CD4-positive, alpha-beta T cell treated with Interleukin-10 for 1 hour (primary cell): ENCODE results near the gene RASAL2.
"Not testable (repeated sequence)": the region's sequence is repeated elsewhere in the genome, so short reads cannot be mapped to it uniquely, and the experiment has no call there.

Experiments used
- DNase-seq: peaks from one replicate; pipeline ENCODE4 v3.0.0-alpha.2; 2020

The RASAL2 gene

GRCh38 chr1:178120520-178121052 lies 26.7 kb downstream of the RASAL2 start:
- not testable (repeated sequence) for DNase-seq

DNA sequence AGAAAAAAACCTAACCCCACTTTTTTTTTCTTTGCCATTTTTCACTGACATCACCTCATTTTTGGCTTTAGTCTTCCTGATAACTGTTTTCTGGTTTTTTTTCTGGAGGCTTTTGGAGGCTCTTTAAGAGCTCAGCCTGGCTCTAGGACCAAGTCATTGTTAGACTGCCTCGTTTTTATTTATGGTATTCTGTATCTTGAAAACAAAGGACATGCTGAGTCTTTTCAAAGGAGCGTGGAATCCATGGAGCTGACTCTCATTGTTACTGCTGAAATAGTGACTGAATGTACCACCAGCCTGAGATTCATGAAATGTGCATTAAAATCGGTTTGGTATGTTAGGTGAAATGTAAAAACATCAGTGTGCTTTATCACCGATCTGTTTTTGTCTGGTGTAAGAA lies 28.0 kb downstream of the RASAL2 start:
- DNase-seq = no peak

DNA sequence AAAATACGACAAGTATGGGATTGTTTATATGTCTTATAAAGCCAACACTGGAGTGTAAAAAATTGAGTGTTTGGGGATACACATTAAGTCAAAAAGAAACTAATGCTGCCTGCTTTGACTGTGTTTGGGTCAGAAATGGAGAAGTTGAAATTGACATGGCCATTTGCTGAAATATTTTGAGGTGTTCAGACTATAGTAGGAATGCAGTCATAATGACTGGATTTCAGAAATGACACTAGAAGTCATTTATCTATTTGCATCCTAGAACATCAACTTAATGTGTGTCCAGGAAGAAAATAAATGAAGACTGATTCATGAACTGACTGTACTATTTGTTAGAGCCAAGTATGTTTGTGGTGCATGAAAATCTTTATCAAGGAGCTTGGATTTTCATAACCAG lies 28.4 kb downstream of the RASAL2 start:
- no peak for DNase-seq

GRCh38 chr1:178124115-178124514 lies 30.2 kb downstream of the RASAL2 start:
- DNase-seq = no peak

- no peak for DNase-seq
Measured at GRCh38 chr1:178126261-178126660, 32.4 kb downstream of the RASAL2 start.

DNA sequence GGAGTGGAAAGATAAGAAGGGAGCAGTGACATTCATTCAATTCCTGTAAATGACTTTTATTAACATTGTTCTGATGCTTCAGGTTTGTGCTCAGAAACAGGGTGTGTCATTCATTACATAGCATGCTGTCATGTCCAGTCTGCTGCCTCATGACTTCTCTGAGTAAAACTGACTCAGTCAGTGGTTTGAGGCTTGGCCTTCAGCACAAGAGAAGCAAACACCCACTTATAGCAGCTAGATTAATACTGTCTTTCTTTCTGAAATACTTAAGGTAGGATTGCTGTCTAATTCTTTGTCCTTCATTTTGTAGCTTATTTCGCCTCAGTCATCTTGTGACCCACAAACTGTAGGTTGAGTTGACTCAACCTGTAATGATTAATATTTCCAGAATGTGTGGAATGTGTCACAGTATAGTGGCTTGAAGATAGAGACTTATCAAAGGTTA lies 32.9 kb downstream of the RASAL2 start:
- no peak for DNase-seq

DNA sequence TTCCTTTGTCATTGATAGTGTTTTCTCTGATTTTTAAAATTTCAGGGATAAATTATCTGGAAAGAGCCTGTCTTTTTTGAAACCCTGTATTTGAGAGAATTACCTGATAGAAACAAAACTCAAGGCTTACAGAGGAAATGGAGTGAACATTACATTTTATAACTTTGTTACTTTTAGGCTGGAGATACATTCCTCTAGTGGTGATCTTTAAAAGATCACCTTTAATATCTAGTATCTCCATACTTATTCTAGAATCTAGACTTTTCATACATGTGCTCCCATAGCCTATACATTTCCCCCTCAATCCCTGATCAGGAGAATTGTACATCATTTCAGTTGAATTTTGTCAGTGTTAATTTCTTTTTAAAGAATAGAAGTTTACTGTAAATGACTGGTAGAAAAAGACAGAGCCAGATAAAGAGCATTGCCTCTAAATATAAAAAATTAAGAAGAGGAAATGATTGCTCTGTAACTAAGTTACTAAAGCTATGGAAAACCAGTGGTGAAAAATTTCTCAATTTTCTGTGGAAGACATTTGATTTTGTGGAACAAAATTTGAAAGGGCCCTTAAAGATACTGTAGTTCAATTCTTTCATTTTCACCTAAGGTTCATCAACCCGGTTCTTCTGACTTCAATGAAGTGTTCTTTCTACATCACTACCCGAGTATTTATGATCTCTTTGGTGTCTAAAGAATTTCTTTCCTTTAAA lies 33.7 kb downstream of the RASAL2 start:
- no peak for DNase-seq

GRCh38 chr1:178133239-178133989 lies 39.5 kb downstream of the RASAL2 start:
- DNase-seq = no peak

DNA sequence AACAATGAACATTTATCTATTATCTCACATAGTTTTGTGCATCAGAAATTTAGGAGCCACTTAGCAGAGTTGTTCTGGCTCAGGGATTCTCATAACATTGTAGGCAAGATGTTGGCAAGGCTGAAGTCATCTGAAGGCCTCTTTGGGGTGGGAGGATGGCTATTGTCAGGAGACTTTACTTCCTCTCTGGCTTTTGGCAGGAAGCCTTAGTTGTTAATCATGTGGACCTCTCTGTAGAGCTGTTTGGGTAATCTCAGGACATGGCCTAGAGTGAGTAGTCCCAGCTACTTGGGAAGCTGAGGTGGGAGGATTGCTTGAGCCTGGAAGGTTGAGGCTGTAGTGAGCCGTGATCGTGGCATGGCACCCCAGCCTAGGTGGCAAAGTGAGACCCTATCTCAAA lies 40.2 kb downstream of the RASAL2 start:
- no peak for DNase-seq

GRCh38 chr1:178137238-178137637 lies 43.3 kb downstream of the RASAL2 start:
- DNase-seq = no peak

DNA sequence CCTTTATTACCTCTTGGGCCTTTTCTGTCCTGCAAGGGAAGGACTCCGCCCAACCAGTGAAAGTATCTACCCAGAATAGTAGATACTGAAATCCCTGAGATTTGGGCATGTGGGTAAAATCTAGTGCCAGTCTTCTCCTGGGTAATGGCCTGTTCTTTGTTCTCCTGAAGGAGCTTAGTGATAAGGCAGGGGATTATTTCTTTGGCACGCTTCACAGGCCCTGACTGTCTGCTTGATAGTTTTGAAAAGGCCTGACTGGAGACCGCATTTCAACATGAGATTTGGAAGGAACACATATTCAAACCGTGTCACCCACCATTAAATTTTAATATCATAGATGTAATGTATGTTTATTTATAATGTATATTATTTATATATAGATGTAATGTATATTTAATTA lies 48.9 kb downstream of the RASAL2 start:
- no peak for DNase-seq

DNA sequence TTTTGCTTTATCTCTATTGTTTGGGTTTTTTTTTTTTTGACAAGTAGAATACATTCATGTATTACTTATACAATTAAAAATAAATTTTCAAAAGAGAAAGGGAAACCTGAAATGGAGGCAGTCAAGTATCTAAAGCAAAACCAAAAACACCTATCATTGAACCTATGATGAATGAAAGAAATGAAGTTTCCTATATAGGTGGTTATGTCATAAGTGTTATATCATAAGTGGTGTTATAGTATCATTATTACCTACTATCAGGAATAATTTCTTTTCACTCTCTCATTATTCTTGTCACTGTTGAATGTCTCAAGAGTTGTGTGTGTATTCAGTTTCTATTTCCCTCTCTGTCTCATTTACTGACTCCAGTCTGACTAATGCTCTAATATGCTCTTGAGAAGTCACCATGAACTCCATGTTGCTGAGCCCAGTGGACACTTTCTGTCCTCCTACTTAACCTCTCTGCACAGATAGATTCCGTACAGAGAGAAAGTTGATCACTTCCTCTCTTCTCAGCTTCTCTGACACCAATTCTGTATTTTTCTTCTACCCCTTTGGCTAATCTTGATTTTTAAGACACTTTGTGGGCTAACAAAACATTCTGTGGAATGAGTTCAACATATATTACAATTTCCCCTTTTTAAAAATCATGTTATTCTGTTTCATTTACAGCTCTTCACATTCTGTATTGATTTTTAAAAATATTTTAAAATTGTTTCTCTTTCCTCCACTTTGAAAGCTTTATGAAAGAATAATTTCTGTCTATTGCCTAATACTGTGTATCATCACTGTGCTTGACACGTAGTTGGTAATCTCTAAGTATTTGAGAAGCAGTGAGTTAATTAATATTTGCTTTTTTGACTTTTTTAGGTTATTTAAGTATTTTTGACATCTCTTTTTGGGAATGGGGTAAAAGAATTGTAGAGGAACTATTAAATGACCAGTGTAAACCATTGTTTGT lies 50.1 kb downstream of the RASAL2 start:
- DNase-seq = no peak

DNA sequence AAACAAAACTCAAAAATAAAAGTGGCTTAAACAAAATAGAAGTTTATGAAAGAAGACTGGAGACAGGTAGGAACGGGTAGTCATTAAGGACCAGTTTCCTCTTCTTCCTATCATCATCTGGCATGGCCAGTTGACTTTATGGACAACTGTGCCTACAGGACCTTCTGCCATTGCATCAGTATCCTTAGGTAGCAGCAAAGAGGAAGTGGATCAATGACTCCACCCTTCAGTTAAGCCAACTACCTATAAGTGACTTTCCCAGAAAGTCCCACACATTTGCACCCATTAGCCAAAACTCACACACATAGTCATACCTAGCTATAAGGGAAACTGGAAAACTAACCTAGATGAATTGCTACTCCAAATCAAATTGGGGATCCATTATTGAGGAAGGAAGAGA lies 51.7 kb downstream of the RASAL2 start:
- no peak for DNase-seq

GRCh38 chr1:178146436-178146835 lies 52.5 kb downstream of the RASAL2 start:
- DNase-seq = no peak

GRCh38 chr1:178150610-178151009 lies 56.7 kb downstream of the RASAL2 start:
- DNase-seq = no peak

- no peak for DNase-seq
Measured at GRCh38 chr1:178151831-178152230, 57.9 kb downstream of the RASAL2 start.

- no peak for DNase-seq
Measured at GRCh38 chr1:178155481-178156255, 61.8 kb downstream of the RASAL2 start.

GRCh38 chr1:178160736-178161475 lies 67.0 kb downstream of the RASAL2 start:
- no peak for DNase-seq

DNA sequence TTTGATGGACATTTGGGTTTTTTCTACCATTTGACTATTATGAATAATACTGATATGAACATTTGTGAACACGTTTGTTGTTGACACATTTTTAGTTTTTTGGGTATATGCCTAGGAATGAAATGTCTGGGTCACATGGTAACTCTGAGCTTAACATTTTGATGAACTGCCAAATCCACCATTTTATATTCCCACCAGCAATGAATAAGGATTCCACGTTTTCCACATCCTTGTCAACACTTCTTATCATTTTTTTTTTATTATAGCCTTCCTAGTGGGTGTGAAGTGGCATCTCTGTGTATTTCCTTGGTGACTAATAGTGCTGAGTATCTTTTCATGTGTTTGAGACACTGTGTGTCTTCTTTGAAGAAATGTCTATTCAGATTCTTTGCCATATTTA lies 67.6 kb downstream of the RASAL2 start:
- DNase-seq = no peak

- no peak for DNase-seq
Measured at GRCh38 chr1:178165196-178165595, 71.3 kb downstream of the RASAL2 start.

DNA sequence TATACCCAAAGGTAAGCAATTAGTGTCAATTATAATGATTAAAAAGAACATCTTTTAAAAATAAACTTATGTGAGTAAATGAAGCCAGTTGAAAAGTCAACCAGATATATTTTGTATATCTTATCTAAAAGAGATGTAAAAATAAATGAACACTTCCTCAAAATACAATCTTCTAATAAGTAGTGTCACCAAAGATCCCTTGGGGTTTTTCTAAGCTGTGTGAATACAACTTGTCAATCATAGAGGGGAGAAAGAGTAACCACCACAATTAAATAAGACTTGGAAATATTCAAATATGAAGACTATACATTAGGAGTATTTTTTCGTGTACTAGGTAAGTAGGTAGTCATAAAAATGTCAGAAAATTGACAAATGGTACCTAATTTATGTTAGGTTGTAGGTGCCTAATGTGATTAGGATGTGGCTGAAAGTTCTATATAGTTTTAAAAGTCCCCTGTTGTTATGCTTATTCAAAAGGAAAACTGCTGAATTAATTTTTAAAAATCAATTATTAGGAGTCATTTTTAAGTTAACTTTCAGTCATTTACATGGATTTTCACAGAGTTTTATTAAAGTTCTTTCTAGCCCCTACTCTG lies 72.6 kb downstream of the RASAL2 start:
- DNase-seq = no peak
